ENCODE measurements around the gene NANOG.

GRCh38 chr12:7749442-7749841 is 39.8 kb upstream of the NANOG start:
- no peak for TF ChIP-seq CTCF (conservative IDR thresholded peaks at IDR 0.05)
- TF ChIP-seq ZFX (IDR thresholded peaks at IDR 0.05), result no peak
